Activated T-cell treated with anti-CD3 and anti-CD28 coated beads for 24 hours (primary cell): ENCODE data around the gene JAKMIP3.

Experiments used
- DNase-seq: peaks from one replicate; pipeline ENCODE4 v3.0.0-alpha.2; 2020; ENCODE audit warnings: low read depth

JAKMIP3 gene

GRCh38 chr10:132111121-132111731, 45.5 kb downstream of the JAKMIP3 start:
- no peak for DNase-seq

- no peak for DNase-seq
Observed at GRCh38 chr10:132111871-132112341, 46.2 kb downstream of the JAKMIP3 start.

- no peak for DNase-seq
Observed at GRCh38 chr10:132112611-132113010, 46.9 kb downstream of the JAKMIP3 start.

GRCh38 chr10:132113206-132113605, 47.5 kb downstream of the JAKMIP3 start:
- DNase-seq: no peak

- no peak for DNase-seq
Observed at GRCh38 chr10:132113766-132114365, 48.1 kb downstream of the JAKMIP3 start.

GRCh38 chr10:132114953-132115520, 49.3 kb downstream of the JAKMIP3 start:
- no peak for DNase-seq
